ENCODE results near the gene INPP5J. TPM values are rescaled to one million over a fixed set of nuclear protein-coding genes. Genes with fewer than 3 reads are reported as not detected.

INPP5J gene
- total and polyA plus RNA-seq, 2 of the 13 experiments (the other 11 are each of a cell fraction or from before 2014, with no cell fraction given) = 0.24 to 1.1 TPM

GRCh38 chr22:31148953-31149627, 26.3 kb downstream of the INPP5J start (continued):
- no peak for TF ChIP-seq ZNF891 (CRISPR knock-in tag; IDR thresholded peaks at IDR 0.05)
- TF ChIP-seq FOXA1 (IDR thresholded peaks at IDR 0.05) = no peak
- no peak for TF ChIP-seq FOXA1 (CRISPR knock-in tag; IDR thresholded peaks at IDR 0.05)
- no peak for TF ChIP-seq MIER3 (CRISPR knock-in tag; IDR thresholded peaks at IDR 0.05; ENCODE audit: borderline replicate concordance)
- TF ChIP-seq GPN1 (CRISPR knock-in tag; IDR thresholded peaks at IDR 0.05; ENCODE audit: borderline replicate concordance) = no peak
- TF ChIP-seq RNF219 (CRISPR knock-in tag; IDR thresholded peaks at IDR 0.05) = no peak
- no peak for TF ChIP-seq ZNF335 (CRISPR knock-in tag; IDR thresholded peaks at IDR 0.05)
- peak; percentile 35; the same call in 1 of the 2 replicates for TF ChIP-seq GATAD2A (CRISPR knock-in tag; IDR thresholded peaks at IDR 0.05)
- TF ChIP-seq THAP8 (CRISPR knock-in tag; IDR thresholded peaks at IDR 0.05; ENCODE audit: borderline replicate concordance) = no peak
- TF ChIP-seq NFE2 (CRISPR knock-in tag; IDR thresholded peaks at IDR 0.05) = no peak
- no peak for TF ChIP-seq FOSL1 (CRISPR knock-in tag; IDR thresholded peaks at IDR 0.05; ENCODE audit: borderline replicate concordance)
- no peak for TF ChIP-seq ARNT2 (CRISPR knock-in tag; IDR thresholded peaks at IDR 0.05; ENCODE audit: low read depth)
- TF ChIP-seq TAF1 (CRISPR knock-in tag; IDR thresholded peaks at IDR 0.05) = no peak
